Fibroblast of lung (primary cell): Measurements from ENCODE around the gene NLRC3. TPM values are rescaled to one million over a fixed set of nuclear protein-coding genes. Genes with fewer than 3 reads are reported as not detected.
A peak's percentile ranks its signal among the peaks of the same experiment; 100 is the strongest.

Source experiments
- DNase-seq, 2 donors: peaks; one replicate each; pipeline versions ENCODE4 v3.0.0 to v3.0.0-alpha.2; 2010; ENCODE audit warnings: low read depth in 2 of 2
- H2AFZ ChIP-seq: 2 replicates; pipeline ENCODE4 v1.5.1; 2012; ENCODE audit warnings: low read length, control low read depth, inconsistent platforms
- H3K27ac ChIP-seq: 2 replicates; pipeline ENCODE4 v1.5.1; 2011; ENCODE audit warnings: low read length, control low read depth; ENCODE audit not compliant: insufficient read depth
- H3K27me3 ChIP-seq: 2 replicates; pipeline ENCODE4 v1.5.1; 2011; ENCODE audit warnings: mild to moderate bottlenecking, low read length; ENCODE audit not compliant: control insufficient read depth, insufficient read depth
- H3K36me3 ChIP-seq: 2 replicates; pipeline ENCODE4 v1.5.1; 2011; ENCODE audit warnings: low read length; ENCODE audit not compliant: control insufficient read depth, insufficient read depth
- H3K4me1 ChIP-seq: 2 replicates; pipeline ENCODE4 v1.5.1; 2011; ENCODE audit warnings: low read length; ENCODE audit not compliant: control insufficient read depth, insufficient read depth; ENCODE audit errors: extremely low read depth
- H3K4me2 ChIP-seq: 2 replicates; pipeline ENCODE4 v1.5.1; 2011; ENCODE audit warnings: low read length, control low read depth; ENCODE audit not compliant: insufficient read depth; ENCODE audit errors: extremely low read depth
- H3K4me3 ChIP-seq, 4 experiments: fragments of 200-600 bp in 1 of 4; sonication (generic) in 1 of 4; replicated peaks in 1 of 4; 2 replicates each; pipeline ENCODE4 v1.5.1; 2011 to 2016; ENCODE audit warnings: low read length in 4 of 4, low read depth in 3 of 4, mild to moderate bottlenecking in 3 of 4, control low read depth in 2 of 4, inconsistent platforms in 1 of 4, mixed read lengths in 1 of 4; ENCODE audit not compliant: insufficient read depth in 1 of 4; ENCODE audit errors: control extremely low read depth in 1 of 4
- H3K79me2 ChIP-seq: 2 replicates; pipeline ENCODE4 v1.5.1; 2012; ENCODE audit warnings: mild to moderate bottlenecking, low read length, inconsistent platforms; ENCODE audit not compliant: control insufficient read depth, insufficient read depth
- H3K9ac ChIP-seq: 2 replicates; pipeline ENCODE4 v1.5.1; 2011; ENCODE audit warnings: mild to moderate bottlenecking, low read length, control low read depth; ENCODE audit not compliant: insufficient read depth
- H3K9me3 ChIP-seq: 2 replicates; pipeline ENCODE4 v1.5.1; 2012; ENCODE audit warnings: low read depth, low read length; ENCODE audit not compliant: control insufficient read depth, insufficient read depth
- H4K20me1 ChIP-seq: 2 replicates; pipeline ENCODE4 v1.5.1; 2011; ENCODE audit warnings: low read length; ENCODE audit not compliant: control insufficient read depth, insufficient read depth; ENCODE audit errors: extremely low read depth
- CTCF ChIP-seq, 2 donors: IDR thresholded peaks in 1 of 2; conservative IDR thresholded peaks in 1 of 2; 1 replicate in 1 of 2; 2 replicates in 1 of 2; pipeline ENCODE4 v1.5.1; 2011 to 2012; ENCODE audit warnings: low read length in 2 of 2, control low read depth in 1 of 2, inconsistent platforms in 1 of 2, low read depth in 1 of 2, mild to moderate bottlenecking in 1 of 2
- EZH2 ChIP-seq: IDR thresholded peaks from 2 replicates; pipeline ENCODE4 v1.5.1; 2012; ENCODE audit warnings: low read length, control low read depth, mild to moderate bottlenecking; ENCODE audit errors: missing control alignments
- polyA plus RNA-seq, 2 donors: library from polyadenylated mRNA; depleted of rRNA in 1 of 2; stranded (reverse) in 1 of 2; unstranded in 1 of 2; fragments of >200 nt; gene quantifications; 2 replicates each; pipeline ENCODE4 v1.2.1, GENCODE V29; 2011 to 2012; ENCODE audit warnings: missing spikeins in 1 of 2
- total RNA-seq: library from RNA; depleted of rRNA; stranded (reverse); fragments of >200 nt; gene quantifications from 2 replicates; pipeline ENCODE4 v1.2.1, GENCODE V29; 2014

NLRC3 gene
- total and polyA plus RNA-seq, 2 donors (not counting 1 experiment from before 2014, with no cell fraction given) = 0.17 TPM; not detected in 1

DNA sequence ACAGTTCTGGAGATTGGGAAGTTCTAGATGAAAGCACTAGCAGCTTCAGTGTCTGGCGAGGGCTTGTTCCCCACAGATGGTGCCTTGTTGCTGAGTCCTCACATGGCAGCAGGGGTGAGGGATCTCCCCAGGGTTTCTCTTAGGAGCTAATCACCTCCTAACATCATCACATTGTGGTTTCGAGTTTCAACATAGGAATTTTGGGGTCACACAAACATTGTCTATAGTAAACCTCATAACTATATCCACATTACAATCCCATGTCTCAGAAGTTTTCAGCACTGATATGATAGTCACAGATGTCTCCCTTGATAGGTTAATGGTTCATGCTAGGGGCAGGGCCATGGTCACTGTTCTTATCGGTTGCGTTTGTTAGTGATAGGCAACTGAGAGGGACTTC, 62.6 kb downstream of the NLRC3 start:
- Histone ChIP-seq H3K27ac (no peak overlapping the region), H3K4me3 (no peak overlapping the region), H3K79me2 (no peaks in the 10 kb centered on the region), H3K36me3 (peaks cover 2% of the 10 kb centered on the region), H3K27me3 (no peaks in the 10 kb centered on the region), H3K9ac (no peak overlapping the region), H3K4me2 (no peak overlapping the region), H4K20me1 (no peaks in the 10 kb centered on the region), H3K9me3 (no peaks in the 10 kb centered on the region), H2AFZ (no peak overlapping the region), H3K4me1 (peaks cover 6% of the 10 kb centered on the region)
- TF ChIP-seq CTCF (conservative IDR thresholded peaks at IDR 0.05 in 1 of 2, IDR thresholded peaks at IDR 0.05 in 1 of 2; ENCODE audit: low read depth in 1 of 2, low read length in 2 of 2) (no peak), EZH2 (no peak)
- peak; percentile 29 to 47 for DNase-seq

DNA sequence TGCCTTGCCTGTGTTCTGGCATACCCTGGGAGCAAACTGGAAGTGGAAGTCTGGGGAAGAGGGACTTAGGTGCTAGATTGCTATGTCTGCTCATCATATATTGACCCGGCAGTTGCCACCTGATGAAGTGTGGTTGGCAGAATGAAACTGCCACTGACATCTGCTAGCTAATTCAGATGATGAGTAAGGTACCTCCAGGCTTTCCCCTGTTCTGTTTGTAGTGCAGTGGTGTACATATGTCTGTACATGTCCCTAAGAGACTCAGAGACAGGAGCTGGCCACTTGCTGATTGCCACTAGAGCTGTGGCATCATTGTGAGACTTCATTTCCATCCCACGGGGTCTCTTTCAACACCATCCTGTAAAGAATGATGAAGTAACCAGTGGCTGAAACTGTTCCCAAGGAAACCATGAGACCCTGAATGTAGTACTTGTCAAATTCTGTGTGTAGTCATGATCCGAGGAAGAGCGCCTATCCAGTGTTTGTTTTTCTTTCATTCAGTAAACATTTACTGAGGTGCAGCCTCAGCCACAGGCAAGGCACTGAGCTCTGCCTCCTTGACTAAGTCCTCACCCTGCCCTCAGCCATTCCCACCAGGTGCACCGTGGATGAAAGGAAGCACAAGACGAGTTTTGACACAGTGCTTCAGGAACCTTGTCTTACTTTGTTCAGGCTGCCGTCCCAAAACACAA, 63.2 kb downstream of the NLRC3 start:
- Histone ChIP-seq H3K4me1 (peaks cover 6% of the 10 kb centered on the region), H3K79me2 (no peaks in the 10 kb centered on the region), H3K9ac (no peak overlapping the region), H3K36me3 (peaks cover 4% of the 10 kb centered on the region), H4K20me1 (no peaks in the 10 kb centered on the region), H3K4me3 (no peak overlapping the region), H3K27me3 (no peaks in the 10 kb centered on the region), H3K4me2 (no peak overlapping the region), H3K27ac (no peak overlapping the region), H3K9me3 (no peaks in the 10 kb centered on the region), H2AFZ (no peak overlapping the region)
- TF ChIP-seq EZH2 (no peak), CTCF (conservative IDR thresholded peaks at IDR 0.05 in 1 of 2, IDR thresholded peaks at IDR 0.05 in 1 of 2; ENCODE audit: low read depth in 1 of 2, low read length in 2 of 2) (no peak)
- DNase-seq = no peak

GRCh38 chr16:3511286-3512180, 65.7 kb downstream of the NLRC3 start:
- peaks cover 6% of the 10 kb centered on the region for H3K4me1 ChIP-seq
- no peak for DNase-seq
- no peak overlapping the region for H3K27ac ChIP-seq
- H3K4me3 ChIP-seq = no peak overlapping the region
- no peak overlapping the region for H3K9ac ChIP-seq
- peaks cover 6% of the 10 kb centered on the region for H3K36me3 ChIP-seq
- TF ChIP-seq CTCF (conservative IDR thresholded peaks at IDR 0.05 in 1 of 2, IDR thresholded peaks at IDR 0.05 in 1 of 2; ENCODE audit: low read depth in 1 of 2, low read length in 2 of 2) (no peak), EZH2 (no peak)
- H2AFZ ChIP-seq = no peak overlapping the region
- H4K20me1 ChIP-seq = no peaks in the 10 kb centered on the region
- no peaks in the 10 kb centered on the region for H3K9me3 ChIP-seq
- H3K79me2 ChIP-seq = no peaks in the 10 kb centered on the region
- no peak overlapping the region for H3K4me2 ChIP-seq
- no peaks in the 10 kb centered on the region for H3K27me3 ChIP-seq
